KBM-7 (cell line): Measurements from ENCODE around the gene UTP20.
"Not testable (repeated sequence)": the region's sequence is repeated elsewhere in the genome, so short reads cannot be mapped to it uniquely, and the experiment has no call there.

ENCODE experiments used
- DNase-seq: peaks from one replicate; pipeline ENCODE4 v3.0.0-alpha.2; 2015
- in situ Hi-C: fragments of 300-500 bp; cut with MboI; formaldehyde crosslinking; loops from 2 replicates; pipeline ENCODE4 v1.14.3; 2020; ENCODE audit warnings: low sequenced_read_pairs, low pct_unique_long_range_greater_than_20kb, mixed read lengths

The UTP20 gene

DNA sequence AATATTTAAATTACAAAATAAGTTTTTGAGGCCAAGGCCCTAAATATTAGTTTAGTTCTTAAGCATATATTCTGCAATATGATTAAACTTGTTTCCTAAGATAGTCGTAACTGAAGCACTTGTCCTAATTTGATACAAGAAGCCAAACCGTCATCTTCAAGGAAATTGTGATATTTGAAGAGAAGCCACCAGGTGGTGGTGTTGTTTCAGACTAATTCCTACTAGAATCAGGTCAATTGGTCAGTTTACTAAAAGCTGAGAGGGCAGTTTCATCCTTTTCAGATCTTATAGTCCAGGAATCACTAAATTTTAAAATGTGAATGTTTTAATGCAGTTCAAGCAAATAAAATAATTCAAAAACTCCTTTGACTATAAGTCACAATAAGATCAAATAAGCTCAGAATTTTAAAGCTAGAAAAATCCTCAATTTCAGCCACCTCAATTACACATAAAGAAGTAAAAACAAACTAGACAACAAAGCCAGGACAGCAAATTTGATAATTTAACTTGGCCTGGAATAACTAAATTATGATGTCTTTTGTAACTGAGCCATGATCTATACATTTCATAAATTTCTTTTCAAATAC is 134.7 kb downstream of the UTP20 start:
- DNase-seq = peak; percentile 61
- in situ Hi-C loops = no loop called here

DNA sequence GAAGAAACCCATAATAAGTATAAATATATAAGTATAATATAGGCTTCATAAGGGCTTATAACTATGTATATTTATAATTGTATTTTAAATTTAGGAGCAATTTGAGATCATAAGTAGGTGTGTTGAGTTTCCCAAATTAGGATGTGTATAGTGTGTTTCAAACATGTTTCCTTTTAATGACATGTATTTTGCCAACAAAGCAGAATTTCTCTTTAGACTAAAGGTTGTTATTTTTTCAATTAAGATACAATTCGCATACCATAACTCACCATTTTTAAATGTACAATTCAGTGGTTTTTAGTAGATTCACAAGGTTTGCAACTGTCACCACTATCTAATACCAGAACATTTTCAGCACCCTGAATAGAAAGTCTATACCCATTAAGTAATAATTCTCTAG is 135.3 kb downstream of the UTP20 start:
- no peak for DNase-seq
- in situ Hi-C loops = no loop called here

DNA sequence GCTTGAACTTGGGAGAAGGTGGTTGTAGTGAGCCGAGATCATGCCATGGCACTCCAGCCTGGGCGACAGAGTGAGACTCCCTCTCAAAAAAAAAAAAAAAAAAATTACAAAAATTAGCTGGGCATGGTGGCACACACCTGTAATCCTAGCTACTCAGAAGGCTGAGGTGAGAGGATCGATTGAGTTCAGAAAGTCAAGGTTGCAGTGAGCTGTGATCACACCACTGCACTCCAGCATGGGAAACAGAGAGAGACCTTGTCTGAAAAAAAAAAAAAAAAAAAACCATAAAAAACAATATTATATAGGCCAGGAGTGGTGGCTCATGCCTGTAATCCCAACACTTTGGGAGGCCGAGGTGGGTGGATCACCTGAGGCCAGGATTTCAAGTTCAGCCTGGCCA is 142.2 kb downstream of the UTP20 start:
- DNase-seq, in situ Hi-C loops: not testable (repeated sequence)

DNA sequence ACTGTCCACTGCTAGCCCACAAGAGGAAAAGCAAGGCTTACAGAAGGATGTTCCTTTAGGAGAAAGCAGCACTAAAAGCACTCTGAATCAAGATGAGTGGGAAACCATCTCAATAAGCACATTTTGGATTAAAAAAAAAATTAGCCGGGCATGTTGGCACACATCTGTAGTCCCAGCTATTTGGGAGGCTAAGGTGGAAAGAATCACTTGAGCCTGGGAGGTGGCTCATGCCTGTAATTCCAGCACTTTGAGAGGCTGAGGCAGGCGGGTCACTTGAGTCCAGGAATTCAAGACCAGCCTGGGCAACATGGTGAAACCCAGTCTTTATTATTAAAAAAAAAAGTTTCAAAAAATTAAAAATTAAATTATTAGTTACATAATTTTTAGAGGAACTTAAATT is 144.7 kb downstream of the UTP20 start:
- in situ Hi-C loops = no loop called here
- no peak for DNase-seq

DNA sequence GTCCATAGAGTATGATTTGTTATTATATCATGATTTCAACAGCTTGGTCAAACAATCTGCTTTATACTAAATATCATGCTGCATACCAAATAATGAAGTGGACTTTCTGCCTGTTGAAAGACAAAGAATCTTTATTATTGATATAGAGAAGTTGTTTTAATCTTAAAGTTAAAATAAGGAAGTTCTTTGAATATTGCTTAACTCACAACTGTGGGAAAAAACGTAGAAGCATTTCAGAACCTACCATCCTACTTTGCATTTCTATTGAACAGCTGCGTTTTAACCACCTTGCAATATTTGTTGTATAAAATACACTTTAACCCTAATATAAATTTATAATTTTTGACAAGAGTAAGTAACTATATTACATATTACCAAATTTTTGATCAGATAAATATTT is 150.6 kb downstream of the UTP20 start:
- DNase-seq = no peak
- in situ Hi-C loops = no loop called here

DNA sequence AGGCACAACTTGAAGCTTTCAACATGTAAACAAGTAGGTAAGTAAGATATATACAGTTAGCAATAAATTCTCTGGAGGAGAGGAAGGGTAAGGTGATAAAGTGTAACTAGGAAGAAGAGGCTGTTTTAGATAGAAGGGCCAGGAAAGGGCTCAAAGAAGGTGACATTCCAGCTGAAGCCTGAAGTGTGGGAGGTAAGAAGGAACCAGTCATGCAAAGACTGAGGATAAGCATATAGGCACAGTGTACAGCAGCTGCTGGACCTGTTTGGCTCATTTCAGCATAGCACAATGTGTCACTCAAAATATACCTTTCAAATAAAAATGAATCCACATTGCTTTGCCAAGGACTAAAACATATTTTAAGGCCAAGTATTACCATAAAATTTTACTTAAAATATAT is 156.2 kb downstream of the UTP20 start:
- in situ Hi-C loops = no loop called here

More for the DNA sequence above, 156.2 kb downstream of the UTP20 start:
- DNase-seq = no peak
